ENCODE results near the gene PNPO. TPM values are rescaled to one million over a fixed set of nuclear protein-coding genes. Genes with fewer than 3 reads are reported as not detected.

The PNPO gene
- total RNA-seq (2014; rRNA removed; shearing (Covaris generic)), result 14.0 and 14.7 TPM in 2 replicates
- 30.4 and 33.8 TPM in 2 replicates for total RNA-seq (2022)
- percentile 69 among the genes with signal in this experiment for Bru-seq, nascent RNA
- percentile 87 among the genes with signal in this experiment for BruChase-seq, experiment 1, labeled RNA remaining after a 6-hour chase
- percentile 79 among the genes with signal in this experiment for BruChase-seq, experiment 2, labeled RNA remaining after a 2-hour chase
- long read RNA-seq, transcript PNPO-203 (6 exons, 1,372 nt), result minor isoform, 6 of 95 reads
- long read RNA-seq, transcript PNPO-217 (7 exons, 3,465 nt), result major isoform, 62 of 95 reads
- long read RNA-seq, transcript PNPO-205 (7 exons, 696 nt), result minor isoform, 5 of 95 reads
- long read RNA-seq, partial matches to known transcripts, result 3 of 95 reads
- long read RNA-seq, other reads (novel, unspliced or antisense), result 10 of 95 reads

- H3K4me1 ChIP-seq (ENCODE audit: insufficient read depth, low read length, poor library complexity, severe bottlenecking), result peaks cover 44% of the 10 kb centered on the region
These were observed at the start of gene PNPO for GRCh38 chr17:47941246-47942095. PNPO (plus strand) TSS chr17:47941571; CDS start chr17:47941676, 105 bp downstream.

GRCh38 chr17:47894498-47895346 lies 46.6 kb upstream of the PNPO start:
- H3K4me3 ChIP-seq (ENCODE audit: low read depth, low read length, poor library complexity, severe bottlenecking), result peak overlapping the region; percentile 90
- peak overlapping the region; percentile 60; the same call in 1 of the 2 replicates for H2AFZ ChIP-seq (ENCODE audit: low read length)
- POLR2A ChIA-PET, result interaction anchor here (0.9 to 2.9 kb wide), 6 partner anchors 13 to 487 kb away, joined by 3 to 13 read pairs (median 4); partner anchors contain the start of genes CDK5RAP3 and SCRN2
- peak; percentile 4 for DNase-seq (ENCODE audit: low spot score)
- no TSS peak for BruUV-seq (replicated peaks)
- CTCF ChIA-PET (ENCODE audit: unreplicated experiment), result interaction anchor here (0.7 to 1.2 kb wide), 3 partner anchors 8 to 54 kb away, joined by 3 read pairs; partner anchors contain the start of gene SCRN2
- intact Hi-C loops (cut with micrococcal nuclease; ENCODE audit: unreplicated experiment), result loop anchor here (5.0 kb wide), 1 partner anchor 123 kb away; no protein-coding TSS in a partner anchor
- TF ChIP-seq CTCF (conservative IDR thresholded peaks at IDR 0.05; ENCODE audit: low read length) (0 out of 2 replicates have a peak, but pooled peaks have one; percentile 13), EZH2phosphoT487 (IDR thresholded peaks at IDR 0.05; ENCODE audit: borderline replicate concordance, low read depth, low read length) (no peak)
- H3K36me3 ChIP-seq (ENCODE audit: insufficient read depth, low read length), result peaks cover 17% of the 10 kb centered on the region; the same call in 1 of the 2 replicates
- peaks cover 32% of the 10 kb centered on the region for H3K79me2 ChIP-seq (ENCODE audit: insufficient read depth, low read depth, low read length)
- peak overlapping the region; percentile 83 for H3K4me2 ChIP-seq (ENCODE audit: low read length)
- H3K27ac ChIP-seq (ENCODE audit: low read depth, low read length, poor library complexity, severe bottlenecking), result peak overlapping the region; percentile 58
- H3K9me2 ChIP-seq (ENCODE audit: insufficient read depth, low read length), result no peaks in the 10 kb centered on the region
- no peaks in the 10 kb centered on the region for H3K9me3 ChIP-seq (ENCODE audit: low read length)
- peaks cover 29% of the 10 kb centered on the region for H3K4me1 ChIP-seq (ENCODE audit: insufficient read depth, low read length, poor library complexity, severe bottlenecking)
- H4K20me1 ChIP-seq (ENCODE audit: insufficient read depth, low read length), result no peaks in the 10 kb centered on the region

More at GRCh38 chr17:47941246-47942095, at the start of gene PNPO:
- TF ChIP-seq CTCF (conservative IDR thresholded peaks at IDR 0.05; ENCODE audit: low read length) (peak; percentile 16; the same call in 1 of the 2 replicates), EZH2phosphoT487 (IDR thresholded peaks at IDR 0.05; ENCODE audit: borderline replicate concordance, low read depth, low read length) (no peak)
- Histone ChIP-seq H3K4me3 (ENCODE audit: low read depth, low read length, poor library complexity, severe bottlenecking) (peak within 1 kb of the TSS; percentile 84), H3K4me2 (ENCODE audit: low read length) (peak within 1 kb of the TSS; percentile 98), H4K20me1 (ENCODE audit: insufficient read depth, low read length) (no peaks in the 10 kb centered on the region), H3K36me3 (ENCODE audit: insufficient read depth, low read length) (peaks cover 23% of the 10 kb centered on the region), H3K27ac (ENCODE audit: low read depth, low read length, poor library complexity, severe bottlenecking) (peak within 1 kb of the TSS; percentile 41), H3K79me2 (ENCODE audit: insufficient read depth, low read depth, low read length) (peaks cover 20% of the 10 kb centered on the region), H3K9me3 (ENCODE audit: low read length) (no peaks in the 10 kb centered on the region), H3K9me2 (ENCODE audit: insufficient read depth, low read length) (no peaks in the 10 kb centered on the region), H2AFZ (ENCODE audit: low read length) (peak within 1 kb of the TSS; percentile 75)
- ChIA-PET POLR2A (interaction anchor here (0.6 to 1.6 kb wide), 6 partner anchors 8 to 922 kb away, joined by 3 to 5 read pairs (median 3); no protein-coding TSS in a partner anchor), CTCF (ENCODE audit: unreplicated experiment) (interaction anchor here (0.6 to 1.2 kb wide), 2 partner anchors 8 to 31 kb away, joined by 3 to 4 read pairs; no protein-coding TSS in a partner anchor)
- BruUV-seq (replicated peaks), result no TSS peak
- intact Hi-C loops (cut with micrococcal nuclease; ENCODE audit: unreplicated experiment), result loop anchor here (1.0 to 2.0 kb wide), 2 partner anchors 29 to 45 kb away; partner anchors contain the start of genes CDK5RAP3 and SP2
- peak; percentile 97 for DNase-seq (ENCODE audit: low spot score)

All from OCI-LY7 (cell line).